Neural cell (in vitro differentiated cells): ENCODE data around the gene ATG2A. TPM values are rescaled to one million over a fixed set of nuclear protein-coding genes. Genes with fewer than 3 reads are reported as not detected.

Source experiments
- H2AFZ ChIP-seq: fragments of 200-600, 300-800 bp; sonication (generic), shearing (Covaris generic); 2 replicates; pipeline ENCODE4 v1.6.0; 2014; ENCODE audit warnings: low read depth, mild to moderate bottlenecking, antibody characterized with exemption, low read length, moderate library complexity
- H3F3A ChIP-seq: fragments of 200-600 bp; shearing (Covaris generic); 2 replicates; pipeline ENCODE4 v1.6.1; 2016; ENCODE audit warnings: mild to moderate bottlenecking, moderate library complexity, mixed read lengths, antibody characterized with exemption, low read length; ENCODE audit not compliant: insufficient read depth, poor library complexity, severe bottlenecking
- H3K27ac ChIP-seq: fragments of 200-600, 300-800 bp; sonication (generic), shearing (Covaris generic); 2 replicates; pipeline ENCODE4 v1.5.1; 2014; ENCODE audit warnings: mild to moderate bottlenecking, low read length, moderate library complexity
- H3K27me3 ChIP-seq: fragments of 300-800, 200-600 bp; sonication (generic), shearing (Covaris generic); 2 replicates; pipeline ENCODE4 v1.6.0; 2014; ENCODE audit warnings: mild to moderate bottlenecking, low read depth, low read length, moderate library complexity; ENCODE audit not compliant: insufficient read depth
- H3K36me3 ChIP-seq: fragments of 300-800, 200-600 bp; sonication (generic), shearing (Covaris generic); 2 replicates; pipeline ENCODE4 v1.5.1; 2014; ENCODE audit warnings: mild to moderate bottlenecking, antibody characterized with exemption, low read length, moderate library complexity; ENCODE audit not compliant: insufficient read depth
- H3K4me2 ChIP-seq: fragments of 300-800, 200-600 bp; sonication (generic), shearing (Covaris generic); 2 replicates; pipeline ENCODE4 v1.6.0; 2014; ENCODE audit warnings: mild to moderate bottlenecking, low read length
- H3K4me3 ChIP-seq: fragments of 300-800, 200-600 bp; sonication (generic), shearing (Covaris generic); 2 replicates; pipeline ENCODE4 v1.5.1; 2014; ENCODE audit warnings: mild to moderate bottlenecking, low read length, moderate library complexity
- H3K79me2 ChIP-seq: fragments of 200-600 bp; shearing (Covaris generic); replicated peaks from 2 replicates; pipeline ENCODE4 v1.6.0; 2014; ENCODE audit warnings: mild to moderate bottlenecking, low read length, moderate library complexity; ENCODE audit not compliant: insufficient read depth
- H3K9ac ChIP-seq: fragments of 300-800, 200-600 bp; sonication (generic), shearing (Covaris generic); 2 replicates; pipeline ENCODE4 v1.6.1; 2016; ENCODE audit warnings: mild to moderate bottlenecking, low read length, mixed read lengths
- H3K9me2 ChIP-seq: fragments of 200-600 bp; shearing (Covaris generic); 2 replicates; pipeline ENCODE4 v1.6.1; 2016; ENCODE audit warnings: mild to moderate bottlenecking, low read length, mixed read lengths; ENCODE audit not compliant: insufficient read depth
- H3K9me3 ChIP-seq: fragments of 200-600, 300-800 bp; sonication (generic), shearing (Covaris generic); 2 replicates; pipeline ENCODE4 v1.6.1; 2016; ENCODE audit warnings: mild to moderate bottlenecking, mixed run types, low read length, moderate library complexity, mixed read lengths
- H4K20me1 ChIP-seq: fragments of 200-600 bp; shearing (Covaris generic); 2 replicates; pipeline ENCODE4 v1.6.1; 2016; ENCODE audit warnings: mild to moderate bottlenecking, mixed run types; ENCODE audit not compliant: insufficient read depth
- CTCF ChIP-seq: fragments of 450-650 bp; IDR thresholded peaks from 2 replicates; pipeline ENCODE4 v1.5.1; 2014; ENCODE audit warnings: antibody characterized with exemption, mild to moderate bottlenecking, moderate library complexity; ENCODE audit not compliant: poor library complexity, severe bottlenecking
- EP300 ChIP-seq: fragments of 450-650 bp; conservative IDR thresholded peaks from 2 replicates; pipeline ENCODE4 v1.6.1; 2014; ENCODE audit warnings: antibody characterized with exemption, mild to moderate bottlenecking, moderate library complexity; ENCODE audit not compliant: poor library complexity, severe bottlenecking
- EZH2 ChIP-seq: fragments of 200-600, 300-800 bp; shearing (Covaris generic), sonication (generic); IDR thresholded peaks from 2 replicates; pipeline ENCODE4 v1.6.1; 2014; ENCODE audit warnings: antibody characterized with exemption, low read length, borderline replicate concordance, mild to moderate bottlenecking; ENCODE audit not compliant: insufficient read depth, poor library complexity, severe bottlenecking
- MXI1 ChIP-seq: fragments of 450-650 bp; conservative IDR thresholded peaks from 2 replicates; pipeline ENCODE4 v1.6.1; 2014; ENCODE audit warnings: antibody characterized with exemption, mild to moderate bottlenecking; ENCODE audit not compliant: poor library complexity, severe bottlenecking
- POLR2AphosphoS5 ChIP-seq: IDR thresholded peaks from 2 replicates; pipeline ENCODE4 v1.6.1; 2012
- RAD21 ChIP-seq: fragments of 450-650 bp; conservative IDR thresholded peaks from 2 replicates; pipeline ENCODE4 v1.6.1; 2014; ENCODE audit warnings: antibody characterized with exemption, mild to moderate bottlenecking, moderate library complexity
- REST ChIP-seq: IDR thresholded peaks from 2 replicates; pipeline ENCODE4 v1.6.1; 2012; ENCODE audit warnings: borderline replicate concordance
- SMC3 ChIP-seq: fragments of 450-650 bp; conservative IDR thresholded peaks from 2 replicates; pipeline ENCODE4 v1.6.1; 2014; ENCODE audit warnings: antibody characterized with exemption, mild to moderate bottlenecking, moderate library complexity; ENCODE audit not compliant: poor library complexity
- TAF1 ChIP-seq: IDR thresholded peaks from 2 replicates; pipeline ENCODE4 v1.6.1; 2012; ENCODE audit warnings: low read depth
- polyA plus RNA-seq: library from polyadenylated mRNA; depleted of rRNA; stranded (reverse); fragments of >200 nt; gene quantifications from 2 replicates; pipeline ENCODE4 v1.2.3, GENCODE V29; 2014

The ATG2A gene
- polyA plus RNA-seq, 1 donor from 2014 or later: 7.5 TPM

- Histone ChIP-seq H3K4me3 (no peak overlapping the region), H3F3A (no peaks in the 10 kb centered on the region), H3K36me3 (no peaks in the 10 kb centered on the region), H3K27ac (no peak overlapping the region), H3K9me3 (no peaks in the 10 kb centered on the region), H3K27me3 (no peaks in the 10 kb centered on the region), H3K9ac (no peak overlapping the region), H3K4me2 (no peak overlapping the region), H3K9me2 (no peaks in the 10 kb centered on the region), H4K20me1 (no peaks in the 10 kb centered on the region), H3K79me2 (no peaks in the 10 kb centered on the region), H2AFZ (no peak overlapping the region)
- TF ChIP-seq EZH2: no peak
- TF ChIP-seq POLR2AphosphoS5: no peak
- TF ChIP-seq SMC3: no peak
- no peak for TF ChIP-seq CTCF
- no peak for TF ChIP-seq TAF1
- no peak for TF ChIP-seq EP300
- no peak for TF ChIP-seq RAD21
- TF ChIP-seq MXI1: no peak
- no peak for TF ChIP-seq REST
These were observed 28.1 kb downstream of the ATG2A start for GRCh38 chr11:64888729-64889511.

- Histone ChIP-seq H3K79me2 (no peaks in the 10 kb centered on the region), H3K36me3 (no peaks in the 10 kb centered on the region), H2AFZ (no peak overlapping the region), H3K4me2 (no peak overlapping the region), H3K9me3 (no peaks in the 10 kb centered on the region), H3K9me2 (no peaks in the 10 kb centered on the region), H3F3A (no peaks in the 10 kb centered on the region), H4K20me1 (no peaks in the 10 kb centered on the region), H3K27ac (no peak overlapping the region), H3K27me3 (no peaks in the 10 kb centered on the region), H3K9ac (no peak overlapping the region), H3K4me3 (no peak overlapping the region)
- TF ChIP-seq RAD21 (no peak), EZH2 (no peak), MXI1 (no peak), EP300 (no peak), POLR2AphosphoS5 (no peak), CTCF (no peak), TAF1 (no peak), SMC3 (no peak), REST (no peak)
These were observed 28.6 kb downstream of the ATG2A start for GRCh38 chr11:64888406-64888728.
